Smooth muscle cell of the brain vasculature (primary cell): Measurements from ENCODE around the gene JAZF1.

Source experiments
- DNase-seq: peaks from one replicate; pipeline ENCODE4 v3.0.0-alpha.2; 2012; ENCODE audit warnings: low read depth, low spot score

Gene JAZF1

GRCh38 chr7:27967639-27968038 is 213.0 kb downstream of the JAZF1 start:
- no peak for DNase-seq

- DNase-seq: no peak
These were observed 214.3 kb downstream of the JAZF1 start for GRCh38 chr7:27966219-27966780.

DNA sequence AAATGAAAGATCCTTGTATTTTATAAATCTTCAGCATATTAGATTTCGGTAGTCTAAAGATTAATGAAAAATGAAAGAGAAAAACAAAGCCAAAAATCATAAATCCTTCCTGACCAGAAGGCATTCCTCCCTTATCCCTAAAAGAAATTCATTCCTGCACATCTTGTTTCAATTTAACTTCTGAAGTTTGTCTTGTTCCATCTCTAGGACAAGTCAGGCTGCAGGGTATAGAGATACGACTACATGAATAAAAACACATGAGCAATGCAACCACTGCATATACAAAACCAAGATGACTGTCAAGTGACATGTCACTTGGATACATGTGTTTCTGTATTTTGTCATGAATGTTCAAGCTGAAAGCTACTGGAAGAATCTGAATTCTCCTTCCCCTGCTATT is 214.9 kb downstream of the JAZF1 start:
- no peak for DNase-seq

DNA sequence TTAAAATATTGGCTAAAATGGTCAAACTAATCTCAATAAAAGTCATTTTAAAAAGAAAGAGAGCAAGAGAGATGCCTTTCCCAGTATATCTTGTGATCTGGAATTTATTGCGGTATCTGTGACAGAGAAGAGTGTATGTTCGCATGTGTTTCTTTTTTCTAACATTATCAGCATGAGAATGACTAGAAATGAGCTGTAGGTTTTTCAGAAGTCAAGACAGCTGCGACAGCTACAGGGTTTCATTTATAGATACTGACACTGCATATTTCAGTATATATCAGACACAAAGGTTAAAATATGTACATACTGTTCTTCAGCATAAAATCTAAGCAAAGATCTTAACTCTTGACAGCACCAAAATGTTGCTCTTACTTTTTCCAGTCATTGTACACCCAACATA is 215.8 kb downstream of the JAZF1 start:
- DNase-seq: no peak

GRCh38 chr7:27963056-27963455 is 217.5 kb downstream of the JAZF1 start:
- no peak for DNase-seq

GRCh38 chr7:27962273-27962672 is 218.3 kb downstream of the JAZF1 start:
- DNase-seq: no peak

DNA sequence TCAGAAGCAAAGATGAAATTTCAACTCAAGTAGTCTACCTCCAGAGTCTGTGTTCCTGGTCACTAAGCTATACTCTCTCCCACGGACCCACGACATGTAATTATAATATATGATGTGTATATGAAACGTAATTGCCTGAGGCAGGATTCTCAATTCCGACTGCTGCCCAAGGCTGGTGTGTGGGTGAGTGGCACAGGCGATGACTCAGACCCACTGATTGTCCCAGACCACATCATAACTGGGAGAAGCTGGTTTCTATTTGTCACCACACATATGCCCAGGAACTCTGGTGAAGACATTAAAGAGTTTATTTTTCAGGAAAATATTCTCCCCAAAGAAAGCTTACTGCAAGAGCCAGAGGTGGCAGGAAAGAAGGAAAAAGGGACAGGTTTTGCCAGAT is 219.3 kb downstream of the JAZF1 start:
- no peak for DNase-seq

DNA sequence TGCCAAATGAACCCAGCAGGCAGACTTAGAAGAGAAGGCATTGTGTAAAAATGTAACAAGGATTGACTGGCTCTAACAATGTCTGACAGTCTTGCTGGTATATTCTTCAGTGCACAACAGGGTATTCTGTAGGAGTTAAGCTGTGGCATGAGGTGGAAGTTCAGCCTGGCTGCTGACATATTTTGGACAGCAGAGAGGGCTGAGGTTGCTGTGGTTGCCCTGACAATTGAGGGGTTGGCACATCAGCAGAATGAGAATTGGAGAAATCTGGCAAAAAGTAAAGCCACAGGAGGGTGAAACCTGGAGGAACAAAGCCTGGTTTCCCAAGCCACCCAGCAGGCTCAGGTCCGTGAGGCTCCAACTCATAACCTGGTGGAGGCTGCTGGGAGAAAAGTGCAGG is 220.2 kb downstream of the JAZF1 start:
- DNase-seq: no peak

GRCh38 chr7:27958933-27959548 is 221.6 kb downstream of the JAZF1 start:
- DNase-seq: no peak

GRCh38 chr7:27955596-27955995 is 225.0 kb downstream of the JAZF1 start:
- no peak for DNase-seq

GRCh38 chr7:27955011-27955410 is 225.6 kb downstream of the JAZF1 start:
- no peak for DNase-seq

DNA sequence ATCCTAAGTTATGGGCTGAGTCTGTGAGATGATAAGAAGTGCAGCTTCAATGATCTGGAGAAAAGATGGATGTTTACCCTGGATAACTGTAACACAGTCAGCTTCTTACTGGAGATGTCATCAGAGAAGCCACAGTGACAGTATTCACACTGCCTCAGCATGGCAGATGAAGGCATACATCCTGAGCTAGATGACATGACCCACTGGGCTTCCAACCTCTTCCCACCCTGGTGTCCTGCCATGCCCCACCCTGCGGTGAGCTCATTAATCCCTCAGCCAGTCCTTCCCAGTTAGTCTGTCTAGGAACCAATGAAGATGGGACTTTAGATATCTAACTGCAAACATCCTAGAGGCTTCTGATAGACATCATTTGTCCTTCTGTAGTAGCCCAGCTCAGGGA is 226.8 kb downstream of the JAZF1 start:
- no peak for DNase-seq

DNA sequence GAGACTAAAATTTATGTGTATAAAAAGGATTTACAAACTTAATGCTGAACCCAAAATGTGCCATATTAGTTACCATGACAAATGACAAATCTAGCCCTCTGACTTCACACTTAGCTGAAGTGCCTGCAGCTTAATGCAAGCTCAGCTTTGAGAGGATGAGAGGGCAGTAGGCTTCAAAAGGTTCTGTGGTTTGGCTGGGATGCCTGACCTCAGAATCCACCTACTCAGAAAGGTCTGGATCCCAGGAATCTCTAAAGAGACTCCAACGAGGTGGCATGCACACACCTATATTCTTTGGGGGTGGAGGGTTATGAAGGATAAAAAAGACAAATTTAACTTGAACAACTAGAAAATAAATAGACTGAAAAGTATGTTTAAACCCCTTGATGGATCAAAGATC is 227.2 kb downstream of the JAZF1 start:
- no peak for DNase-seq

DNA sequence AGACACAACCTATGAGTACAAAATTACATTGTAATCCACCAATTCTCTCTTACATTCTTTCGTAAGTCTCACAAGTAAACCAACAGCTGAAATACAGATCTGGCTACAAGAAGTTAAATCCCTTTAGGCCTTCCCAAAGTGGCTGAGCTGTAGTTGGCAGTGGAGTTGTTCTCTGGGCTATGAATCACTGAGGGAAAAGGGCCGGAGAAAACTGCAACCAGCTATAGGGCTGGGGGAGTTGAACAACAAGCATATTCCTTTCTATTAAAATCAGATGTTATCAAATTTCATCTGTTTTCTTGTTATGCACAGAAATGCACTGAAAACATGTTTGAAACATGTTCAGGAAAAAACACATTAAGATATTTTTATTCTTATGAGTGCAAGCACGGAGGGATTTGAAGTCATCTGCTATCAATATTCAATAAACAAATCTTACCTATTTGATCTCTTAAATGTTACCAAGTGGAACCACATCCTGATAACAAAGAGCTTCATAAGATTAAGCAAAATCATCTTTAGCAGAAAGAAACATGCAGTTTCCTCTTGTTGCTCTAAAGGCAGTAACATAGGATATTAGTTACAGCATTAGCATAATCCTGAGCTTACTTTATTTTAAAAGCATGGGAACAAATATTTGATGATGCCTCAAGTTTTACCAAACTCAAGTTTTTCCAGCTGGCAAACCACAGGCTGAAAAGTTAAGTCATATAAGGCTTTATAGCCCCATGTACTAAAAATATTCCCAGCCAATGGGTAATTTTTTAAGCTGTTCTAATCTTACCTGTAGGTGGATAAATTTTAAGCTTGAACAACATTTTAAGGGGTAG is 227.9 kb downstream of the JAZF1 start:
- no peak for DNase-seq

DNA sequence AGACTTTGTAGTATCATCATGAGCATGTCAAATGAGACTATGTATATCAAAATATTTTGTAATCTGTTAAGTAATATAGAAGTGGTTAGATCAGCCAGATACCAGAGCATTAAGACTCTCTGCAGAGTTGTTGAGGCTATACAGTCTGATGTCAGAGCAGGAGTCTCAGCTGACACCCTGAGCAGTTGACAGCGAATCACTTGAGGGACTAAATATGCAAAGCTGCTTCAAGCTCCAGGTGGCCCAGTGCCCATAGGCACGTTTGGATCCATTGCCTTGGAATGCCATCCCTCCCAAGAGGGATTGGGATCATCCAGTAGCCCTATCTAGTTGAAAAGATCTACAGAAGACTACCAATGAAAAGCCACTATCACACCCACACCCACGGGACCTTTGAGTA is 230.5 kb downstream of the JAZF1 start:
- DNase-seq: no peak

DNA sequence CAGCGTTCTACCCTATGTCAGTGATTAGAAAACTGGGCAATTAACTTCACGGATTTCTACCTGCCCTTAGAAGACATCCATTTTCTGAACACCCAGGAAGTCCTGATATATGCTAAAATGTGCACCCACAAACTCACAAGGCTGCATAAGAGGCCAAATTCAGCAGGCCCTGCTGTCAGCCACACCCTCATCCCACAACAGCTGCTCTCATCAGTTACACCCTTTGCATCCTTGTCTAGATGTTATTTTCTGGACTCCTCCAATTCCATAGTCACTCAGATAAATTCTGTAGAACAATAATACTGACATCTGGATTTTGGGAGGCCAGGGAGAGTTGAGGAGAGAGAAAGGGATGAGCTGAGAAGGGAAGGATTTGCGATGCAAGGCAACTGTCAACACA is 231.7 kb downstream of the JAZF1 start:
- no peak for DNase-seq

GRCh38 chr7:27947586-27948278 is 232.9 kb downstream of the JAZF1 start:
- DNase-seq: no peak

DNA sequence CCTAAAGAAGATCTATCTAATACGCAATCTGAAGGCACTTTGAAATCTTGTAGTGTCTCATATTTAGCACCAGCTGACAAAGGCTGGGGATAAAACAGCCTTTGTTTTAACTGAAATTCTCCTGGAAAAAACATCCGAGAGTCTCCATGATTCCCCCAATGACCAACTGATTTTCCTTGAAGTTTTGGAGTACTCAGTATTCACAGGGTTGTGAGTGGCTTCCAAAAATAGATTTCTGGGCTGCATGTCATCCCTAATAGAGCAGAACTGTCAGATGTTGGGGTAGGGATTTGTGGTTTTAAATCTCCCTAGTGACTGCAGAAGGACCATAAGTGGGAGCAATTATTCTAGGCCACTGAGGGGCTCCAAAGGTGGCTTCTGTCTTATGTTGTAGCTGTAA is 234.2 kb downstream of the JAZF1 start:
- no peak for DNase-seq

DNA sequence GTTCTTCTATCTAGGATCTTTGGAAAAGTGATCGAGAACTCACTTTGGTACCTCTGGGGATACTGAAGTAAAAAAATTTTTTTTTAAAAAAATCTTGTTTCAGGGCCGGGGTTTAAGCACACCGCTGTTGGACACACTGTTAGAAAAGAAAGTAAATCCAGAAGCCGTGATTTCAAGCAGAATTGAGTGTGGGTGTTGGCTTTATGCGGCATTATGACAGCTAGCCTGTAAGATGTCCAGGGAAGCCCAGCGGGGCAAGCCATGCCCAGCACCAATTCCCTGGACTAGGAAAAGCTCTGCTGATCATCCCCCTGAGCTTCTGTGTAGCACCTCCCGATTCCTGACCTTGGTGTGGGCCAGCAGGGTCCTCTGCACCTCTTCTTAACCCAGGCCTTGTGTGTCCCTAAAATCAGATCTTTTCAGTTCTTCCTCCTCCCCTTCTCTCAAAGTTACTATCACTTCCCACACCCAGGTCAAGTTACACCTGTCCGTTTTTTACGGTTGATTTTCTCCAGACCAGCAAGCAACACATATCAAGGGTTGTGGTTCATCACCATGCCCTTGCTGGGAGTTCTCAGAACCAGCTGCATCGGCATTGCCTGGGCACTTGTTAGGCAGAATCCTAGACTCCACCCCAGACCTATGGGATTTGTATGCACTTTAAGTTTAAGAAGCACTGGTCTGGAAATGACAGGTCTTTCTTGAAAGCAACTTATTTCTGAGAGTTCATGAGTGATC is 235.4 kb downstream of the JAZF1 start:
- DNase-seq: no peak

- no peak for DNase-seq
These were observed 236.0 kb downstream of the JAZF1 start for GRCh38 chr7:27944643-27945042.

DNA sequence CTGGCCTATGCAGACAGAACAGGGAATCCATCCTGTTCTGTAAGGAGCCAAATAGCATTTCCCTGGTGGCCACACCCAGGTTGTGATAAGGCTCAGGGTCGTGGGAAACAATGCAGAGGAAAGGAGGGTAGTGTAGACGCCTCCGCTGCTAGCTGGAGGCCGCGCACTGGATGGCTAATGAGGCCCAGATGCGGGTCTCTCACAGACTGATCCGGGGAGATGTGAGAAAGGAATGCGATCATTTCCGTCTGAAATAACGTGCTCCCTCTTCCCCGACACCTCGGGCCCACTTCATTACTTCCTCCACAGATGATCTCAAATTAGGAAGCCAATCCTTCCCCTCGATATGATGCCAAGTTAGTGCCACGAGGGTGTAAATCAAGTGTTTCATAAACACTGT is 237.4 kb downstream of the JAZF1 start:
- DNase-seq: no peak

DNA sequence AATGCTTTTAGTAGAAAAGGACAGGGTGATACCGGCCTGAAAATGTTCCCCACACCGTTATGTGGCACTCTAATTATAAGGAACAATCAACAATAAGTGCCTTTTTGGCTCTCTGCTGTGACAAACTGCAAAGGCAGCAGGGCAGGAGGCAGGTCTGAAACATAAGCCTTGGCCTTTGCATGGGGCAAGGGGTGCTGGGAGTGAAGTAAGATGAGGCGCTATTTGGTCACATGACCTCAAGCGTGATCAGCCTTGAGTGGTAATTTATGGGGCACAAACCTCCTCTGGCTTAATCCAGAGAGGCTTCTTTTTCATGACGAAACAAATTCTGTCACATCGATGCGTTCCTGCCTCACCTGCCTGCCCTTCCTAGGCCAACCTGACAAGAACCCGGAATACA is 237.9 kb downstream of the JAZF1 start:
- DNase-seq: no peak
